SK-N-SH (cell line): Measurements from ENCODE around the gene SMYD3. TPM values are rescaled to one million over a fixed set of nuclear protein-coding genes. Genes with fewer than 3 reads are reported as not detected.
"Not testable (repeated sequence)": the region's sequence is repeated elsewhere in the genome, so short reads cannot be mapped to it uniquely, and the experiment has no call there.

Experiments
- CTCF ChIA-PET: fragments of 300-600, 350-600 bp; formaldehyde crosslinking; extraction: SDS; loops from one replicate; lab custom pipeline; 2021; lab: Yijun Ruan, JAX
- POLR2A ChIA-PET: fragments of 350-600 bp; sonication (Branson Sonifier 250); formaldehyde crosslinking; extraction: SDS; loops from one replicate; lab custom pipeline; 2020; ENCODE audit warnings: antibody characterized with exemption, inconsistent platforms; lab: Yijun Ruan, JAX
- DNase-seq: peaks from one replicate; pipeline ENCODE4 v3.0.0; 2012
- H2AFZ ChIP-seq: fragments of 200-600 bp; sonication (generic); 2 replicates; pipeline ENCODE4 v1.8.1; 2016; ENCODE audit warnings: antibody characterized with exemption, mild to moderate bottlenecking, low read depth
- H3F3A ChIP-seq: fragments of 200-600 bp; sonication (generic); replicated peaks from 2 replicates; pipeline ENCODE3; 2016; ENCODE audit warnings: antibody characterized with exemption, mild to moderate bottlenecking; ENCODE audit not compliant: insufficient read depth
- H3K27ac ChIP-seq, 2 experiments: fragments of 200-500 bp in 1 of 2; fragments of 200-600 bp in 1 of 2; sonication (Bioruptor generic) in 1 of 2; sonication (generic), shearing (Covaris generic) in 1 of 2; 2 replicates each; pipeline versions ENCODE4 v1.5.1 to v1.6.1; 2014 to 2016; ENCODE audit warnings: low read depth in 2 of 2, inconsistent platforms in 1 of 2, low read length in 1 of 2, mild to moderate bottlenecking in 1 of 2, mixed read lengths in 1 of 2
- H3K27me3 ChIP-seq: fragments of 200-600 bp; sonication (generic), shearing (Covaris generic); 2 replicates; pipeline ENCODE4 v1.6.1; 2016; ENCODE audit warnings: mixed run types; ENCODE audit not compliant: insufficient read depth
- H3K36me3 ChIP-seq, 2 experiments: fragments of 200-500 bp in 1 of 2; fragments of 200-600 bp in 1 of 2; sonication (Bioruptor generic) in 1 of 2; sonication (generic) in 1 of 2; replicated peaks in 1 of 2; 2 replicates each; pipeline versions ENCODE3 to v1.5.1; 2014 to 2016; ENCODE audit warnings: low read length in 1 of 2, mild to moderate bottlenecking in 1 of 2; ENCODE audit not compliant: insufficient read depth in 2 of 2, control insufficient read depth in 1 of 2
- H3K4me1 ChIP-seq, 2 experiments: fragments of 200-500 bp in 1 of 2; fragments of 200-600 bp in 1 of 2; sonication (Bioruptor generic) in 1 of 2; sonication (generic), shearing (Covaris generic) in 1 of 2; 2 replicates each; pipeline versions ENCODE4 v1.5.1 to v1.6.1; 2014 to 2016; ENCODE audit warnings: low read depth in 1 of 2, low read length in 1 of 2, mixed run types in 1 of 2; ENCODE audit not compliant: insufficient read depth in 2 of 2, control insufficient read depth in 1 of 2
- H3K4me2 ChIP-seq: fragments of 200-600 bp; sonication (generic), shearing (Covaris generic); 2 replicates; pipeline ENCODE4 v1.6.1; 2017; ENCODE audit warnings: mixed run types
- H3K4me3 ChIP-seq, 2 experiments: fragments of 200-500 bp in 1 of 2; fragments of 200-600 bp in 1 of 2; sonication (Bioruptor generic) in 1 of 2; sonication (generic), shearing (Covaris generic) in 1 of 2; 2 replicates each; pipeline versions ENCODE4 v1.5.1 to v1.8.1; 2014 to 2016; ENCODE audit warnings: low read depth in 2 of 2, inconsistent platforms in 1 of 2, low read length in 1 of 2, mild to moderate bottlenecking in 1 of 2, mixed read lengths in 1 of 2, moderate library complexity in 1 of 2
- H3K79me2 ChIP-seq: fragments of 200-600 bp; sonication (generic); 2 replicates; pipeline ENCODE4 v1.8.1; 2017; ENCODE audit warnings: mild to moderate bottlenecking; ENCODE audit not compliant: insufficient read depth
- H3K9ac ChIP-seq: fragments of 200-600 bp; sonication (generic); 2 replicates; pipeline ENCODE4 v1.6.1; 2017; ENCODE audit warnings: mixed run types
- H3K9me2 ChIP-seq: fragments of 200-600 bp; sonication (generic); 2 replicates; pipeline ENCODE4 v1.6.1; 2017; ENCODE audit warnings: mixed run types
- H3K9me3 ChIP-seq: fragments of 200-600 bp; sonication (generic); 2 replicates; pipeline ENCODE4 v1.6.1; 2017; ENCODE audit warnings: mixed run types, mild to moderate bottlenecking, moderate library complexity
- H4K20me1 ChIP-seq: fragments of 200-600 bp; sonication (generic); 2 replicates; pipeline ENCODE4 v1.6.1; 2017; ENCODE audit warnings: mild to moderate bottlenecking, mixed run types; ENCODE audit not compliant: insufficient read depth
- ELF1 ChIP-seq: IDR thresholded peaks from 2 replicates; pipeline ENCODE4 v1.4.0; 2012
- GABPA ChIP-seq: IDR thresholded peaks from 2 replicates; pipeline ENCODE4 v1.4.0; 2012; ENCODE audit warnings: low read depth, mild to moderate bottlenecking
- MEF2A ChIP-seq: IDR thresholded peaks from 2 replicates; pipeline ENCODE4 v1.4.0; 2012; ENCODE audit warnings: low read depth, borderline replicate concordance
- NRF1 ChIP-seq: IDR thresholded peaks from 2 replicates; pipeline ENCODE4 v1.6.1; 2012; ENCODE audit warnings: low read depth, mild to moderate bottlenecking, low read length
- POLR2AphosphoS5 ChIP-seq: IDR thresholded peaks from 2 replicates; pipeline ENCODE4 v1.6.1; 2012; ENCODE audit warnings: low read depth, low read length
- RCOR1 ChIP-seq: fragments of 150-350 bp; IDR thresholded peaks from 2 replicates; pipeline ENCODE4 v1.6.1; 2017; ENCODE audit warnings: antibody characterized with exemption, low read length
- SIN3A ChIP-seq: IDR thresholded peaks from 2 replicates; pipeline ENCODE4 v1.6.1; 2012; ENCODE audit warnings: low read depth, mild to moderate bottlenecking, low read length, moderate library complexity, borderline replicate concordance
- WGBS: methylation state at CpG from one replicate; pipeline ENCODE4 v1.1.6; 2017; ENCODE audit warnings: low lambda C conversion rate; 5-methylcytosine and 5-hydroxymethylcytosine counted together
- polyA plus RNA-seq, 3 experiments: library from polyadenylated mRNA; depleted of rRNA; stranded (reverse); fragments of >200 nt; gene quantifications; 2 replicates each; pipeline ENCODE4 v1.2.3, GENCODE V29; 2012
- TF ChIP-seq, protein P1 (sequence below): fragments of 200-600 bp; sonication (generic); IDR thresholded peaks from 2 replicates; pipeline ENCODE4 v1.6.1; 2017; ENCODE audit warnings: antibody characterized with exemption, mild to moderate bottlenecking, moderate library complexity
- TF ChIP-seq, protein P2 (sequence below): IDR thresholded peaks from 2 replicates; pipeline ENCODE4 v1.6.1; 2012; ENCODE audit warnings: mild to moderate bottlenecking, low read depth, low read length, moderate library complexity

SMYD3 gene
- polyA plus RNA-seq, 1 of the 3 experiments (the other 2 are of a cell fraction): 31.4 TPM

DNA sequence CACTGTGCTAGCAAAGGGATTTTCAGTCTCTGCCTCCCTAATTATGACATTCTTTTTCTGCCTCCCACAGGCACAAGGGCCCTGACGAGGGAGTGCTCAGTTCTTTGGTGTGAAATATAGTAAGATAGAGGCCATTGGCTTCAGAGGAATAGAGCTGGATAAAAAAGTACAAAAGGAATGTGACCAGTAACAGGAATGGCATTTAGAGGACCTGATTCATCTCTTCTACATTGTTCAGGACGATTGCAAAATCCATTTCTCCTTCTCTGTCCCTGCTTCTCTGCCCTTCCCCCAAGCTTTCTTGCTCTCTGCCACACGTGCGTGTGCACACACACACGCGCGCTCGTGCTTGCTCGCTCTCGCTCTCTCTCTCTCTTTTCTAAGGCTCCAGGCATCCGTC lies 684.1 kb downstream of the SMYD3 start (continued):
- no peak for TF ChIP-seq MEF2A
- TF ChIP-seq POLR2AphosphoS5: peak; percentile 37; the same call in 1 of the 2 replicates
- no peak for TF ChIP-seq SIN3A
- TF ChIP-seq, protein P1, sequence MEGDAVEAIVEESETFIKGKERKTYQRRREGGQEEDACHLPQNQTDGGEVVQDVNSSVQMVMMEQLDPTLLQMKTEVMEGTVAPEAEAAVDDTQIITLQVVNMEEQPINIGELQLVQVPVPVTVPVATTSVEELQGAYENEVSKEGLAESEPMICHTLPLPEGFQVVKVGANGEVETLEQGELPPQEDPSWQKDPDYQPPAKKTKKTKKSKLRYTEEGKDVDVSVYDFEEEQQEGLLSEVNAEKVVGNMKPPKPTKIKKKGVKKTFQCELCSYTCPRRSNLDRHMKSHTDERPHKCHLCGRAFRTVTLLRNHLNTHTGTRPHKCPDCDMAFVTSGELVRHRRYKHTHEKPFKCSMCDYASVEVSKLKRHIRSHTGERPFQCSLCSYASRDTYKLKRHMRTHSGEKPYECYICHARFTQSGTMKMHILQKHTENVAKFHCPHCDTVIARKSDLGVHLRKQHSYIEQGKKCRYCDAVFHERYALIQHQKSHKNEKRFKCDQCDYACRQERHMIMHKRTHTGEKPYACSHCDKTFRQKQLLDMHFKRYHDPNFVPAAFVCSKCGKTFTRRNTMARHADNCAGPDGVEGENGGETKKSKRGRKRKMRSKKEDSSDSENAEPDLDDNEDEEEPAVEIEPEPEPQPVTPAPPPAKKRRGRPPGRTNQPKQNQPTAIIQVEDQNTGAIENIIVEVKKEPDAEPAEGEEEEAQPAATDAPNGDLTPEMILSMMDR: no peak
- no peak for TF ChIP-seq RCOR1
- TF ChIP-seq, protein P2, sequence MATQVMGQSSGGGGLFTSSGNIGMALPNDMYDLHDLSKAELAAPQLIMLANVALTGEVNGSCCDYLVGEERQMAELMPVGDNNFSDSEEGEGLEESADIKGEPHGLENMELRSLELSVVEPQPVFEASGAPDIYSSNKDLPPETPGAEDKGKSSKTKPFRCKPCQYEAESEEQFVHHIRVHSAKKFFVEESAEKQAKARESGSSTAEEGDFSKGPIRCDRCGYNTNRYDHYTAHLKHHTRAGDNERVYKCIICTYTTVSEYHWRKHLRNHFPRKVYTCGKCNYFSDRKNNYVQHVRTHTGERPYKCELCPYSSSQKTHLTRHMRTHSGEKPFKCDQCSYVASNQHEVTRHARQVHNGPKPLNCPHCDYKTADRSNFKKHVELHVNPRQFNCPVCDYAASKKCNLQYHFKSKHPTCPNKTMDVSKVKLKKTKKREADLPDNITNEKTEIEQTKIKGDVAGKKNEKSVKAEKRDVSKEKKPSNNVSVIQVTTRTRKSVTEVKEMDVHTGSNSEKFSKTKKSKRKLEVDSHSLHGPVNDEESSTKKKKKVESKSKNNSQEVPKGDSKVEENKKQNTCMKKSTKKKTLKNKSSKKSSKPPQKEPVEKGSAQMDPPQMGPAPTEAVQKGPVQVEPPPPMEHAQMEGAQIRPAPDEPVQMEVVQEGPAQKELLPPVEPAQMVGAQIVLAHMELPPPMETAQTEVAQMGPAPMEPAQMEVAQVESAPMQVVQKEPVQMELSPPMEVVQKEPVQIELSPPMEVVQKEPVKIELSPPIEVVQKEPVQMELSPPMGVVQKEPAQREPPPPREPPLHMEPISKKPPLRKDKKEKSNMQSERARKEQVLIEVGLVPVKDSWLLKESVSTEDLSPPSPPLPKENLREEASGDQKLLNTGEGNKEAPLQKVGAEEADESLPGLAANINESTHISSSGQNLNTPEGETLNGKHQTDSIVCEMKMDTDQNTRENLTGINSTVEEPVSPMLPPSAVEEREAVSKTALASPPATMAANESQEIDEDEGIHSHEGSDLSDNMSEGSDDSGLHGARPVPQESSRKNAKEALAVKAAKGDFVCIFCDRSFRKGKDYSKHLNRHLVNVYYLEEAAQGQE: no peak
- no peak for TF ChIP-seq ELF1
- no peak for TF ChIP-seq NRF1
- no peak for TF ChIP-seq GABPA

DNA sequence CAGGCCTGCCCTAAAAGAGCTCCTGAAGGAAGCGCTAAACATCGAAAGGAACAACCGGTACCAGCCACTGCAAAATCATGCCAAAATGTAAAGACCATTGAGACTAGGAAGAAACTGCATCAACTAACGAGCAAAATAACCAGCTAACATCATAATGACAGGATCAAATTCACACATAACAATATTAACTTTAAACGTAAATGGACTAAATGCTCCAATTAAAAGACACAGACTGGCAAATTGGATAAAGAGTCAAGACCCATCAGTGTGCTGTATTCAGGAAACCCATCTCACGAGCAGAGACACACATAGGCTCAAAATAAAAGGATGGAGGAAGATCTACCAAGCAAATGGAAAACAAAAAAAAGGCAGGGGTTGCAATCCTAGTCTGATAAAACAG lies 688.7 kb downstream of the SMYD3 start:
- H3K36me3 ChIP-seq, H3K4me1 ChIP-seq, H3K4me2 ChIP-seq, H3K27me3 ChIP-seq, H3K79me2 ChIP-seq, CTCF ChIA-PET, H2AFZ ChIP-seq, H3F3A ChIP-seq, H3K4me3 ChIP-seq, H3K9me3 ChIP-seq, H3K9ac ChIP-seq, H4K20me1 ChIP-seq, POLR2A ChIA-PET, DNase-seq, H3K9me2 ChIP-seq, H3K27ac ChIP-seq: not testable (repeated sequence)
- 79% methylated on average over 5 of the region's 6 CpGs for WGBS

DNA sequence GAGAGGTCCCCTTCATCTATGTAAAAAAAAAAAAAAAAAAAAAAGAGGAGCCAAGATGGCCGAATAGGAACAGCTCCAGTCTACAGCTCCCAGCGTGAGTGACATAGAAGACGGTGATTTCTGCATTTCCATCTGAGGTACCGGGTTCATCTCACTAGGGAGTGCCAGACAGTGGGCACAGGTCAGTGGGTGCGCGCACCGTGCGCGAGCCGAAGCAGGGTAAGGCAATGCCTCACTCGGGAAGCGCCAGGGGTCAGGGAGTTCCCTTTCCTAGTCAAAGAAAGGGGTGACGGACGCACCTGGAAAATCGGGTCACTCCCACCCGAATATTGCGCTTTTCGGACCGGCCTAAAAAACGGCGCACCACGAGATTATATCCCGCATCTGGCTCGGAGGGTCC lies 690.6 kb downstream of the SMYD3 start:
- H3F3A ChIP-seq, H3K36me3 ChIP-seq, H3K9ac ChIP-seq, H3K9me3 ChIP-seq, H3K27me3 ChIP-seq, H3K27ac ChIP-seq, H3K9me2 ChIP-seq, H3K79me2 ChIP-seq, H4K20me1 ChIP-seq, POLR2A ChIA-PET, H3K4me2 ChIP-seq, H2AFZ ChIP-seq, DNase-seq, H3K4me3 ChIP-seq: not testable (repeated sequence)
- CTCF ChIA-PET: interaction anchor here (0.6 kb wide), 2 partner anchors 63 to 550 kb away, joined by 3 read pairs; no protein-coding TSS in a partner anchor
- peaks cover 0 to 18% of the 10 kb centered on the region in 2 experiments; a peak in 2 of 4 replicates for H3K4me1 ChIP-seq
- WGBS: 78% methylated on average over 11 of the region's 24 CpGs
